H1 (cell line): ENCODE measurements around the gene ZNF219. TPM values are rescaled to one million over a fixed set of nuclear protein-coding genes. Genes with fewer than 3 reads are reported as not detected.

Experiments
- BCL11A ChIP-seq, 2 experiments: IDR thresholded peaks; one replicate each; pipeline ENCODE4 v1.6.1; 2011; ENCODE audit warnings: low read depth in 2 of 2, low read length in 2 of 2, mild to moderate bottlenecking in 2 of 2
- CBX5 ChIP-seq: fragments of 300-800, 300-1000 bp; sonication (generic); IDR thresholded peaks from 2 replicates; pipeline ENCODE4 v1.7.1; 2016; ENCODE audit warnings: antibody characterized with exemption, low read length, low read depth
- CBX8 ChIP-seq: fragments of 300-800, 300-1000 bp; sonication (generic); IDR thresholded peaks from 2 replicates; pipeline ENCODE4 v1.7.1; 2016; ENCODE audit warnings: low read depth, low read length, borderline replicate concordance
- CTCF ChIP-seq, 3 experiments: IDR thresholded peaks; 1 replicate in 2 of 3; 2 replicates in 1 of 3; pipeline versions ENCODE4 v1.5.1 to v1.6.1; 2011; ENCODE audit warnings: low read length in 3 of 3, mild to moderate bottlenecking in 3 of 3, inconsistent platforms in 2 of 3, low read depth in 1 of 3, moderate library complexity in 1 of 3; ENCODE audit not compliant: insufficient read depth in 1 of 3; ENCODE audit errors: control extremely low read depth in 1 of 3
- E2F6 ChIP-seq: IDR thresholded peaks from 2 replicates; pipeline ENCODE4 v1.6.1; 2012; ENCODE audit warnings: inconsistent platforms
- GABPA ChIP-seq: IDR thresholded peaks from 2 replicates; pipeline ENCODE4 v1.6.1; 2011; ENCODE audit warnings: mild to moderate bottlenecking, low read length, moderate library complexity, borderline replicate concordance; ENCODE audit not compliant: insufficient read depth
- PHF8 ChIP-seq: fragments of 200-600 bp; sonication (generic); conservative IDR thresholded peaks from 2 replicates; pipeline ENCODE4 v1.7.1; 2012; ENCODE audit warnings: low read depth, mild to moderate bottlenecking, inconsistent platforms, low read length, moderate library complexity
- POLR2AphosphoS5 ChIP-seq: IDR thresholded peaks from 2 replicates; pipeline ENCODE4 v1.6.1; 2011; ENCODE audit warnings: low read depth, low read length
- POU5F1 ChIP-seq: IDR thresholded peaks from 2 replicates; pipeline ENCODE4 v1.6.1; 2011; ENCODE audit warnings: low read depth, mild to moderate bottlenecking, low read length, moderate library complexity
- RNF2 ChIP-seq: fragments of 200-900, 300-1000 bp; sonication (generic); IDR thresholded peaks from 2 replicates; pipeline ENCODE4 v1.7.1; 2016; ENCODE audit warnings: borderline replicate concordance, low read depth, mild to moderate bottlenecking, antibody characterized with exemption, low read length; ENCODE audit not compliant: poor library complexity, severe bottlenecking; ENCODE audit errors: missing control alignments
- RXRA ChIP-seq: IDR thresholded peaks from 2 replicates; pipeline ENCODE4 v1.6.1; 2011; ENCODE audit warnings: low read depth, mild to moderate bottlenecking, low read length, moderate library complexity; ENCODE audit not compliant: insufficient read depth
- SAP30 ChIP-seq: fragments of 300-600 bp; sonication (generic); IDR thresholded peaks from 2 replicates; pipeline ENCODE4 v1.7.1; 2012; ENCODE audit warnings: low read length, moderate library complexity, mild to moderate bottlenecking, inconsistent platforms; ENCODE audit not compliant: insufficient read depth, insufficient replicate concordance
- SIRT6 ChIP-seq: IDR thresholded peaks from one replicate; pipeline ENCODE4 v1.7.1; 2012; ENCODE audit warnings: low read length, inconsistent platforms
- TAF7 ChIP-seq: optimal IDR thresholded peaks from 2 replicates; pipeline ENCODE3; 2011; ENCODE audit warnings: low read depth, mild to moderate bottlenecking, inconsistent platforms, low read length, moderate library complexity, borderline replicate concordance
- TEAD4 ChIP-seq: IDR thresholded peaks from 2 replicates; pipeline ENCODE4 v1.6.1; 2012; ENCODE audit warnings: low read depth, low read length, inconsistent platforms, mixed read lengths
- polyA plus RNA-seq, 7 experiments: library from polyadenylated mRNA; depleted of rRNA in 3 of 7; stranded (reverse) in 5 of 7; unstranded in 2 of 7; fragments of >200 nt in 5 of 7; fragments of 200-250 nt in 2 of 7; gene quantifications; 1 replicate in 5 of 7; 2 replicates in 1 of 7; 4 replicates in 1 of 7; pipeline versions ENCODE4 v1.2.1 to v1.2.3, GENCODE V29; 2011 to 2013; ENCODE audit warnings: missing spikeins in 2 of 7, mixed read lengths in 2 of 7
- total RNA-seq: library from RNA; stranded (reverse); fragmentation: NEBNext Ultra II Directional; extraction: Animal tissue kit (Norgen Biotek cat#: 25700); gene quantifications from 2 replicates; pipeline ENCODE4 v1.2.1, GENCODE V29; 2021

ZNF219 gene
- total and polyA plus RNA-seq, 2 of the 8 experiments (the other 6 are each of a cell fraction or from before 2014, with no cell fraction given) = 113 to 160 TPM

- TF ChIP-seq E2F6 (peak; percentile 86), CTCF (IDR thresholded peaks at IDR 0.05; ENCODE audit: control extremely low read depth in 1 of 3, insufficient read depth in 1 of 3, low read depth in 1 of 3, low read length in 3 of 3) (peak; percentile 70 to 86 (median 75)), PHF8 (peak; percentile 86), RNF2 (no peak), POU5F1 (no peak), SAP30 (peak; percentile 60), TEAD4 (no peak), TAF7 (no peak), SIRT6 (no peak), RXRA (no peak), CBX8 (no peak), CBX5 (no peak), POLR2AphosphoS5 (peak; percentile 84), GABPA (no peak), BCL11A (IDR thresholded peaks at IDR 0.05; ENCODE audit: low read depth in 2 of 2, low read length in 2 of 2) (no peak)
Measured at GRCh38 chr14:21103710-21104447, 5.4 kb upstream of the ZNF219 start (continued).
